ENCODE data around the gene IGSF21.

Gene IGSF21

GRCh38 chr1:18305182-18305795, 197.7 kb downstream of the IGSF21 start:
- no peak for DNase-seq

- no peak for DNase-seq
Measured at GRCh38 chr1:18307329-18307898, 199.8 kb downstream of the IGSF21 start.

- no peak for DNase-seq
Measured at GRCh38 chr1:18309552-18310155, 202.1 kb downstream of the IGSF21 start.

DNA sequence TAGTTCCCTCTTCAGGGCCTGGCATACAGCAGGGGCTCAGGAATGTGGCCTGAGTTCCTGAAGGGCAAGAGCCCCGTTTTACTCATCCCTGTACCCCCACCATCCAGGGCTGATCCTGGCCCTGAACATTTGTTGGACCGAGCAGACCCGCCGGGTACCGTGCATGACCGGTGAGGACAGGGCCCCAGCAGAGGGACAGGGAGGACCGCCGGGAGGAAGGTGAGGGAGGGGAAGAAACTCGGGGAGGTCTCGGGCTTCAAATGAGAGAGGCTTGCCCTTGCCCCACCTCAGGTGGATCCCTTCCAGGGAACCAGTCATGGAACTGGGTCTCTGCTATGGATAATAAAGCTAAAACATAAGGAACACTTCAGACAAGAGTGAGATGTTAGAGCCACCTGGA, 205.4 kb downstream of the IGSF21 start:
- no peak for DNase-seq

DNA sequence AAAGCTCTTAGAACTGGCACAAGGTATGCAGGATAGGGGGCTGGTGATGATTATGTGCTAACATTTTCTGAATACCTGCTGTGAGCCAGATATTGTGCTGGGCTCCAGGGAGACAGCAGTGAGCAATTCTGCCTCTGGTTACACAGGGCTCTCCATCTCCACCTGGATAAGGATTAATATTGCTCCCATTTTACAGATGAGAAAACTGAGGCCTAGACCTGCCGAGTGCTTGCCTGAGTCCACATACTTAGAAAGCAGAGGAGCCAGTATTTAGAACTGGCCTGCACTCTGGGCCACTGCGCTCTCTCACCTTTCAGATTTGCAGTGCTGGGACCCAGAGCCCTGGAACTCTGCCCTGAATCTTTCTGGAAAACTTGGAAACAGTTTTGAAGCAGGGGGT, 205.9 kb downstream of the IGSF21 start:
- no peak for DNase-seq

DNA sequence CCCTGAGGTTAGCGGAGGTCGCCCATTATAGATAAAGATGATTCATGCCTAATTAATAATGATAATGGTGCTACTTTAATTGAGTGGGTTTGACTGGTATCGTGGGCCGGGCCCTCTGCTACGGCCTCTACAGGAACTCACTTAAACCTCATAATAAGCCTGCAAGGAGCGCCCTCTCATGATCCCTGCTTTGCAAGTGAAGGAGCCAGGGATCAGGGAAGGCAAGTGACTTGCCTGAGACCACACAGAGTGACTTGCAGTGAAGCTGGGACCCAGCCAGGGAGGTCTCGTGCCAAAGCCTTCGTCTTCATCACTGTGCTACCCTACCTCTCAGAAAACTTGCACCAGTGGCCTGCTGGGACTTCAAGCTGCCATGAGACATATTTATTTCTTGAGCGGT, 206.8 kb downstream of the IGSF21 start:
- no peak for DNase-seq

- DNase-seq, result no peak
Measured at GRCh38 chr1:18315449-18315848, 207.9 kb downstream of the IGSF21 start.

DNA sequence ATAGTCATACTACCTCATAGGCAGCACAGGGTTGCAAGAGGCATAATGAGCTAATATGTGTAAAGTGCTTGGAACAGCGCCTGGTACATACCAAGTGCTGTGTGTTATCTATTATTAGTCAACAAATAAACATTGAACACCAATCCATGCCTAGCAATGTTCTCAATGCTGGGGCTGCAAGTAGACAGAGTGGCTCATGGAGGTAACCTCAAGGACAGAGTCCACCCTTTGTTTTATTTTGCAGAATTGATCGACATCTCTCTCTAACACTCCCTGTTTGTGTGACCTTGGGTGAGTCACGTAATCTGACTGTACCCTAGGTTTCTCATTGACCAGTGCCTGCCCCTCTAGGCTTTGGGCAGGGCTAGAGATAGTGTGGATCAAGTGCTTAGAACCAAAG, 209.2 kb downstream of the IGSF21 start:
- no peak for DNase-seq

DNA sequence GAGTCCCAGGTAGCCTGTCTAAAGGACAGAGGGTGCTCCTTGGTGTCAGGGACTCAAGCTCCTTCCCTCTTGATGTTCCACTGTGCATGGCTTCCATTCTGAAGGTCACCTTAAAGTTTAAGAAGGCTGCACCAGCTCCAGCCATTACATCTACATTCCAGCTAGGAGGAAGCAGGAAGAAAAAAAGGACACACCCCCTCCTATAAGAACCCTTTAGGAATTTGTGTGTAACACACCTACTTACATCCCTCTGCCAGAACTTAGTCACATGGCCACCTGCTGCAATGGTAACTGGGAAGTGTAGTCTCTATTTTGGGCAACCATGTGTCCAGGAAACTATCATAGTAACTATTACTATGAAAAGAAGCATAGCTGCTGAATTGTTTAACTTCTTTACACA, 211.5 kb downstream of the IGSF21 start:
- no peak for DNase-seq

DNA sequence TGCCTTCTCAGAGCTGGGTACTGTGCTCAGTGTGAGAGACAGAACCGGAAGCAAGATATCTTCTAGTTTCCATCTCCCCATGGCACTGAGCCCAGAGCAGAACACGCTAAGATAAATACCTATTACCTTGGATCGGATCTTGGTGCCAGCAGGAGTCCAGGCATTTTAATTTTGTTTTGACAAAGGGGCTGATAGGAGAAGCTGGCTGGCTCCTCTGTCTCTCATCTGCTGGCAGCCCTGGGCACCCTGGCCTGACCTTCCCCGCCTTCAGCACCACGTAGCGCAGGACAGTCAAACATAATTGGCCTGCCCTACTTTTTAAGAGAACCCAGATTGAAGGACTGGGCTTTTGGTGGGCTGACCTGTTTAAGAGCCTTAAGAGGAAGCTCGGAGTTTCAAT, 212.5 kb downstream of the IGSF21 start:
- no peak for DNase-seq

- DNase-seq, result no peak
Measured at GRCh38 chr1:18322368-18323032, 214.9 kb downstream of the IGSF21 start.

DNA sequence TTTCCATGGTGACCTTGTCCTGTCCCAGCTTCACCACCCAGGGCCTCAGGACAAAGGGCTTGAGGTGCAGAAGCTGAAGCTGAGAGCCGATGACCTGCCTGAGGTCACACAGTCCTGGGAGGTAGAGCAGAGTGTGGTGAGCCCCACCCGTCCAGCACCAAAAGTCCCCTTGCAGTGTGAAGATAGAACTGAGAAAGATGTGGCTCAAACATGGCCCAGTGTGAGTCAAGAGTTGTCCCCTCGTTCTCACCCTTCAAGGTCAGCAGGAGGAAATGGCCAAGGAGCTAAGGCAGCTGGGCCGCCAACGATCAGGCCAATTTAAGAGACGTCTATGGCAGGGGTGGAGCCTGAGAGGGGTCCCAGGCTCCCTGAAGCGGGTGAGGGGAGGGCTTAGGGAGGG, 215.7 kb downstream of the IGSF21 start:
- DNase-seq, result no peak

GRCh38 chr1:18324246-18324645, 216.6 kb downstream of the IGSF21 start:
- no peak for DNase-seq

GRCh38 chr1:18325136-18325535, 217.5 kb downstream of the IGSF21 start:
- DNase-seq, result no peak

DNA sequence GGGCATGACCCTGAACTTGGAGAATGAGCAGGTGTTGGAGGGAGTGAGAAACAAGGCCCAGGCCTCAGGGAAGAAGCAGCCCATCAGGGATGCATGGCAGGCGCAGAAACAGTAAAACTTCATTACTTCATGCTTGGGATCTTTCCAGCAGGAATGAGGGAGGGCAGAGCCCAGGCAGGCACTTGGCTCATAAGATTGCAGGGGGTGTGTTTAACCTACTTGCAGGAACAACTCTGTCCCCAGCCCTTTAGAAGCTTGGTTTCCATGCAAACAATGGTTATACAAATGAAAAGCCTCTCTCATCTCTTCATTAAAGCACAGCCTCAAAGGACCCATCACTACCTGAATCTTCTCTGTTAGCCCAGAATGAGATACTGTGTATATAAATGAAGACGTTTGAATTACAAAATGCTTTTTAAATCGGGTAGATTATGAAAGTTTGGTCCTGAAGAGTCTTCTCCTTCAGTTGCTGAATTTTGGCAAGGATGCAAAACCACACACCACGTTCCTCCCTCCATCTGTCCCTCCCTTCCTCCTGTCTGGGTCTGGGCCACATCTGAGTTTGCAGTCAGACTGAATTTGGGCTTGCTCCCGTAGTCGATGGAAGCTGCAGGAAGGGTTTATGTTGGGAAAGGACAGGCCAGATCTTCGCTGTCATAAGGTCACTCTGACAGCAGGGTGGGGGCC, 218.8 kb downstream of the IGSF21 start:
- DNase-seq, result no peak

DNA sequence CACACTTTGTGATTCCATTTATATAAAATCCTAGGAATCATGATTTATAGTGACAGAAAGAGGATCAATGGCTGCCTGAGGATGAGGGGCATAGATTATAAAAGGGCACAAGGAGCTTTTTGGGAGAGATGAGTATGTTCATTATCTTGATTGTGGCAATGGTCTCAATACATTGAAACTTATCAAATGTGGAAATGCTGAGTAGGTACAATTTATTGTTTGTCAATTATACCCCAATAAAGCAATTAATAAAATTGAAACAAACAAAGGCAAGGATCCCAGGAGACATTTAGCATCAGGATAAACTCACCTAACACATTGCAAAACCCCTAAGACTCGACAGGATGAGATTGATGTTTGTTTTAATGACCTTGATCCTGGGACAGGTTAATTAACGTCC, 220.1 kb downstream of the IGSF21 start:
- no peak for DNase-seq

- DNase-seq, result no peak
Measured at GRCh38 chr1:18328803-18329202, 221.2 kb downstream of the IGSF21 start.

- no peak for DNase-seq
Measured at GRCh38 chr1:18329469-18330253, 222.1 kb downstream of the IGSF21 start.

- no peak for DNase-seq
Measured at GRCh38 chr1:18332576-18332975, 225.0 kb downstream of the IGSF21 start.

DNA sequence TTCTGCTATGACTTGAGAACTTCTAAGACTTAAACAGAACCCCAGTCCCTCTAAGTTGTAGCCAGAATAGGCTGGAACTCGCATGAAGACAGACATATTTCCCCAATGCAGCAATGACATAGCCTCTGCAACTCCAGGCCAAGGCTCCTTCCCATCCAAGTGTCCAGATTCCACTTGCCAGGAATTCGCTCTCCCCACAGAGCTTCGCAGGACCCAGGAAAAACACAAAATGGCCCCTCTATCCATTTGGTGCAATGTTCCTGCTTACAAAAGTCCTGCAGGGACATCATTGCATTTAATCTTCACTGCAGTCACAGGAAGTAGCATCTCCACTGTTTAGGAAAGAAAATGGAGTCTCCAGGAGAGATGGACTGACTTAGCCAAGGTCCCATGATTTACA, 225.6 kb downstream of the IGSF21 start:
- no peak for DNase-seq

GRCh38 chr1:18336801-18337200, 229.2 kb downstream of the IGSF21 start:
- no peak for DNase-seq

GRCh38 chr1:18337757-18338156, 230.2 kb downstream of the IGSF21 start:
- DNase-seq, result no peak

- no peak for DNase-seq
Measured at GRCh38 chr1:18339161-18339560, 231.6 kb downstream of the IGSF21 start.
